Activated CD4-positive, alpha-beta T cell treated with anti-CD3 and anti-CD28 coated beads, Interleukin-2, amount 50 U/mL, for 1 hour (primary cell): Measurements from ENCODE around the gene BEX1.
"Not testable (repeated sequence)": the region's sequence is repeated elsewhere in the genome, so short reads cannot be mapped to it uniquely, and the experiment has no call there.

Source experiments
- DNase-seq: peaks from one replicate; pipeline ENCODE4 v3.0.0-alpha.2; 2020

BEX1 gene

GRCh38 chrX:103063918-103064434 is at the start of gene BEX1:
TSS of gene BEX1 (minus strand) at chrX:103064171. CDS start at chrX:103063274, 897 bp downstream.
- DNase-seq: no peak

GRCh38 chrX:103109497-103109896 is 45.5 kb upstream of the BEX1 start:
- DNase-seq: not testable (repeated sequence)

- DNase-seq: no peak
These were observed 43.9 kb upstream of the BEX1 start for GRCh38 chrX:103107836-103108235.

- not testable (repeated sequence) for DNase-seq
These were observed 43.3 kb upstream of the BEX1 start for GRCh38 chrX:103107227-103107737.

- DNase-seq: not testable (repeated sequence)
These were observed 40.4 kb upstream of the BEX1 start for GRCh38 chrX:103104370-103104769.

GRCh38 chrX:103103866-103104265 is 39.9 kb upstream of the BEX1 start:
- DNase-seq: not testable (repeated sequence)

- no peak for DNase-seq
These were observed 37.5 kb upstream of the BEX1 start for GRCh38 chrX:103101299-103102042.

- no peak for DNase-seq
These were observed 36.5 kb upstream of the BEX1 start for GRCh38 chrX:103100484-103100883.

- DNase-seq: no peak
These were observed 35.7 kb upstream of the BEX1 start for GRCh38 chrX:103099691-103100090.

GRCh38 chrX:103098488-103098887 is 34.5 kb upstream of the BEX1 start:
- no peak for DNase-seq

GRCh38 chrX:103092942-103093341 is 29.0 kb upstream of the BEX1 start, which contains the start of gene NXF3:
TSS of gene NXF3 (minus strand) at chrX:103093143. CDS start at chrX:103093023, 120 bp downstream.
- DNase-seq: no peak

- DNase-seq: no peak
These were observed 17.1 kb upstream of the BEX1 start for GRCh38 chrX:103081051-103081450.

GRCh38 chrX:103073467-103073866 is 9.5 kb upstream of the BEX1 start:
- no peak for DNase-seq

- DNase-seq: no peak
These were observed 2.6 kb upstream of the BEX1 start for GRCh38 chrX:103066606-103067005.

- DNase-seq: no peak
These were observed 653 bp downstream of the BEX1 start for GRCh38 chrX:103063191-103063845.

- DNase-seq: no peak
These were observed 2.5 kb downstream of the BEX1 start for GRCh38 chrX:103061486-103061885.

- DNase-seq: no peak
These were observed 7.1 kb downstream of the BEX1 start for GRCh38 chrX:103056902-103057301.

GRCh38 chrX:103052625-103053024 is 11.3 kb downstream of the BEX1 start:
- no peak for DNase-seq

- no peak for DNase-seq
These were observed 12.6 kb downstream of the BEX1 start for GRCh38 chrX:103051260-103051789.

- DNase-seq: not testable (repeated sequence)
These were observed 30.6 kb downstream of the BEX1 start for GRCh38 chrX:103033371-103033770.

- no peak for DNase-seq
These were observed 46.4 kb downstream of the BEX1 start for GRCh38 chrX:103017542-103017941.

- DNase-seq: no peak
These were observed 51.0 kb downstream of the BEX1 start for GRCh38 chrX:103012945-103013344.
